IPS-18c (cell line): ENCODE data around the gene CACNB1.
A peak's percentile ranks its signal among the peaks of the same experiment; 100 is the strongest.

Experiments used
- H3K4me3 ChIP-seq: 2 replicates; pipeline ENCODE4 v1.7.0; 2013; ENCODE audit warnings: low read depth, mild to moderate bottlenecking, low read length, moderate library complexity; ENCODE audit not compliant: insufficient read depth
- H3K9me3 ChIP-seq: one replicate; pipeline ENCODE4 v1.6.1; 2013; ENCODE audit warnings: mild to moderate bottlenecking, low read length, moderate library complexity; ENCODE audit not compliant: control insufficient read depth, insufficient read depth

Gene CACNB1

DNA sequence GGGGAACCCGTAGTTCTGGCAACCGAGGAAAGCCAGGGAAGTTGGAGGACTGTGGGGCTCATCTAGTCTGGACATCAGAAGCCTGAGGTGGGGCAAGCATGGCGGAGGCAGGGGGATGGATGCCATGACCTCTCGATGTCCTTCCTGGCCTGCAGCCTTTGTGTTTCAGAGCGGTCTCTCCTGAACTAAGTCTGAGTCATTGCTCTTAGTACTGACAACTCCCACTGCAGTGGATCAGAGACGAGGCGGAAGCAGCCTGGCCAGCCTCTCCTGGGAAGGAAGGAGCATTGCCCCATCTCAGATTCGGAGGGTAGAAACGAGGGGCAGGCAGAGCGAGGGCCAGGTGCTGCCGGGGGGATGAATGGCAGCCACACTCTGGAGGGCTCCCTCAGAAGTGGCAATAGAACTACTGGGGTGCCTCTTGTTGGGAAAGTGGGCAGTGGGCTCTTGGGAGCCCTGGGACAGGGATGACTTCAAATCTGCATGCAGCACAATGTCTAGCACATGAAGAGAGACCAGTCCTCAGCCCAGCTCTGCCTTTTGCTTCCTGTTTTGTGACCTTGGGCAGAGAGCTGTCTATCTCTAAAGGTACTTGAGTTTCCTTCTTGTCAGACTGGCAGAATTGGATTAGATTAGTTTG is 31.9 kb upstream of the CACNB1 start:
- H3K9me3 ChIP-seq, result no peaks in the 10 kb centered on the region

DNA sequence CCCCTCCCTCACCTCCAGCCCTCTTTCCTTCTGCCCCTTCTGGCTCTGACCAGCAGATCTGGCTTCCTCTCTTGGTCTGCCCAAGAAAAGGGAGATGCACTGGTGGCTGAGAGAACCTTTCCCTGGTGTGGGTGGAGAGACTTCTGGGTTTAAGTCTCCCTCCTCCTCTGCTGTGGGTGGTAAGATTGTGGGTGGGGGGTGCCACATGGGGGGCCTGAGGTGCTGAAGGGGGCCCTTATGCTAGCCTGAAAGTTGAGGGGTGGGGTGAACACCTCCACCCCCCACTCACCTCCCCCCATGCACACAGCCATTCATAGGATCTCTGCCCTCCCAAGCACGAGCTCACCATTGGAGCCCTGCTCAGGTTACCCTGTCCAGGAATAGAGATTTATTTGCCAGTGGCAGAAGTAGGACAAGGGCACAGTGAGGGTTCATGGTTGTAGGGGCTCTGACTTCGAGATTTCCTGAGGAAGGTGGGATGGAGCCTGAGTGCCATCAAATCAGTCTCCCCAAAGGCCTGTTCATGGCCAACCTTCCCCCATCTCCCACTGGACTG is 30.0 kb upstream of the CACNB1 start:
- Histone ChIP-seq H3K9me3 (no peaks in the 10 kb centered on the region), H3K4me3 (no peak overlapping the region)

More for the DNA sequence above, 31.9 kb upstream of the CACNB1 start:
- H3K4me3 ChIP-seq, result no peak overlapping the region

DNA sequence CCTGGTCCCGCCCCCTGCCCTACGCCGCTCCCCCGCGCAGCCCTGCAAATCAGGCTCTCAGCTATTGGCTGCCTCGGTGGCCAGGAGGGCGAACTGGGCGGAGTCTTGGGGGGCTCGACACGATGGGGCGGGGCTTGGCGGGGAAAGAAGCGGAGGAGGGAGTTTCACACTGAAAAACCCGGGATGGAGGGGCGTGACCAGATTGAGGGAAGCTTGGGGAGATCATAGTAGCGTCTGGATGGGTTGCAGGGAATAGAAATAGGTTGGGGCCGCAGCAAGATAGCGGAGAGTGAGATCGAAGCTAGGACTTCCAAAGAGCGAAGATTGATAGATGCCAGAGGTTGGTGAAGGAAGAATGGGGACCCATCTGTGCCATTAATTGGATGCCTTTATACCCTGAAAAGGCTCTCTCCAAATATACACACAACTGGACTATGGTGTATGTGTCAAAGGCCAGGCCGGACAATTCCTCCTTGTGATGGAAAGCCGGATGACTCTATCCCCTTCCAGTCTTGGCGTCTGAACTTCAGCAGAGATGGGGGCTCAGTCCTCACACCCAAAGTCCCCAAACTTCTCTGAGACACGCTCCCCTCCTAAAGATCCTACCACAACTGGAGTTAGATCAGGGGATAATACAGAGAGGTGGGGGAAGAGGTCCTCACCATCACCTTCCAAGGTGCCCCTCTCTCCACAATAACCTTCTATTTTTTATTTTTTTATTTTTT is 28.7 kb upstream of the CACNB1 start:
- Histone ChIP-seq H3K4me3 (peak overlapping the region; percentile 36), H3K9me3 (no peaks in the 10 kb centered on the region)

DNA sequence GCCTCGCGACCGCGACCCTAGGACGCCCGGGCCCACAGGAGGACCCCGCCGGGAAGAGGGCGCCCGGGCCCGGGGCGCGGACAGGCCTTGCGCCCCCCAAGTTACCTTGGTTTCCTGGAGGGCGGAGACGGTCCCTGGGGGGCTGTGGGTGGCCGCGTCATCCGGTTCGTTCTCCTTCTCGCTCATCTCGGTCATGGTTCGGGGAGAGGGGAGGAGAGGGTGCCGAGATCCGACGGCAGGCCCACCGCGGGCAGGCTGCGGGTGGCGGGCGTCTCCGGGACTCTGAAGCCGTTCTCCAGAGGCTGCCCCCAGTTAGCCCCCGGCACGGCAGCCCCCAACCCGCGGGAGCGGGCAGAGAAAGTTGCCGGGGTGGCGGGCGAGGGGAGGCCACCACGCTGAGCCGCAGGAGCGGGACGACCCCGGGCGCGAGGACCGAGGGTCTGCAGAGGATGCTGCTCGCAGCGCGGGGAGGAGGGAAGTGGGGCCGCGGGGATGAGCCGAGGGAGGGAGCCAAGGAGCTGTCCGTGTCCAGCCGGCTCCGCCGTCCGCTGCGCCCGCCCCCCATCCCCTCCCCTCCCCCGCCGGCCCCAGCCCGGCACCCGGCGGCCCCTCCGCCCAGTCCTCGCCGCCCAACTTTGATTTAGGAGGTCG is 28.0 kb upstream of the CACNB1 start, which contains the start of gene STAC2:
STAC2 (minus strand) TSS at position 638 of the 651 bp plus-strand sequence; CDS start at position 195, 443 bp downstream.
- no peaks in the 10 kb centered on the region for H3K9me3 ChIP-seq
- H3K4me3 ChIP-seq, result peak within 1 kb of the TSS; percentile 59

DNA sequence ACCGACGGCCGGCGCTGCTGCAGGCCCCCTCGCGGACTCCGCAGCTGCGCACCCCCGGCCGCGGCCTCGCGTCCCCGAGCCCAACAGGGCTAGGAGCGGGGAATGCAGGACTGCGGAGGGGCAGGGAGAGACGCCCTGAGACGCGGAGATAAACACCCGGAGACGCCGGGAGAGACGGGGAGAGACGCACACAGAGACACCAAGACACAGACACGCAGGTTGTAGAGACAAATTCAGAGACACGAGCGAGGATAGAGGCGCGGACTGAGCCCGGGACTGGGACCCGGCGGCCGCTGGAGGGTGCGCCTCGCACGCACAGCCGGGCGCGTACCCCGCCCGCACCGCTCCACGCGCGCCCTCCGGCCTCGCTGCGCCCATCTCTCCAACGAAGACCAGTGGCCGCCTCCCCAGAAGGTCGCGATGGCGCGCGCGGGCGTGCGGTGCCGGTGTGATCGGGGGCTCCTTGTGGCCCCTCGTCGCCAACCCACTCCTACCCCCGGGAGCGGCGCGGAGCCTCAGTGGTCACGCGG is 27.4 kb upstream of the CACNB1 start:
- no peaks in the 10 kb centered on the region for H3K9me3 ChIP-seq
- peak overlapping the region; percentile 59 for H3K4me3 ChIP-seq

DNA sequence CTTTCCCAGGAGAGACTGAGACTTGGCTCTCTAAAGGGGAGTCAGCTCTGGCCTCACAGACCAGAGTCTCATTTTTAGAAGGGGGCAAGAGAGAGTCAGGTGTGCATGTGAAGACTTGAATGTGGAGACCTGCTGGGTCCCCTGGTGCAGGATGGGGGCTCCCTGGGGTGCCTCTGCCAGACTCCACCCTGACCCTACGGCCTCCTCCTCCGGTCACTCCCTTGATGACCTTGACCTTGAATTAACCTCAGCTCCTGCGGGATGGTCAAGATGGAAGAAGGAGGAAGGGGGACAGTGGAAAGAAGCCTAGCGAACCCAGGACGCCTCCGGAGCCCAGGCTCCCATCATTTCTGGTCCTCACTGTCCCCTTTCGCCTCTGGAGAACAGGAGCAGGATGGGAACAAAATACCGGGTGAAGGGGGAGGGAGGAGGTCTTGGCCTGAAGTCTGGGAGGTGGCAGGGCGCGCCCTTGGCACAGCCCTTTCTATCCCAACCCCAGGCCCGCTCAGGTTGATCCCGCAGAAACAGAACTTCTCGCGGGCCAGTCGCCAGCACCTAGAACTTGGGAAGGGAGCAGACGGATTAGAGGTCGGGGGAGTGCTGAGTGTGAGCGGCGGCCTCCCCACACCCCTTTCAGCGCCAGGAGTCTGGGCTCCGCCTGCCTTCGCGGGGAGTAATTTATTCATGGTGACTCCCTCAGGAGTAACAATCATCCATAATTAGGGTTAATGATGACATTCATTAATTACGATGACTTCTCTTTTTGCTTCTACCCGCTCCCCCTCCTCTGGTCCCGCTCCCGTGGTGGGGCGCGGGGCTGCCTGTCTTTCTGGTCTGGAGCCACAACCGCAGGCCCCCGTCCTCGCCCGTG is 26.7 kb upstream of the CACNB1 start:
- no peaks in the 10 kb centered on the region for H3K9me3 ChIP-seq
- H3K4me3 ChIP-seq, result peak overlapping the region; percentile 59

DNA sequence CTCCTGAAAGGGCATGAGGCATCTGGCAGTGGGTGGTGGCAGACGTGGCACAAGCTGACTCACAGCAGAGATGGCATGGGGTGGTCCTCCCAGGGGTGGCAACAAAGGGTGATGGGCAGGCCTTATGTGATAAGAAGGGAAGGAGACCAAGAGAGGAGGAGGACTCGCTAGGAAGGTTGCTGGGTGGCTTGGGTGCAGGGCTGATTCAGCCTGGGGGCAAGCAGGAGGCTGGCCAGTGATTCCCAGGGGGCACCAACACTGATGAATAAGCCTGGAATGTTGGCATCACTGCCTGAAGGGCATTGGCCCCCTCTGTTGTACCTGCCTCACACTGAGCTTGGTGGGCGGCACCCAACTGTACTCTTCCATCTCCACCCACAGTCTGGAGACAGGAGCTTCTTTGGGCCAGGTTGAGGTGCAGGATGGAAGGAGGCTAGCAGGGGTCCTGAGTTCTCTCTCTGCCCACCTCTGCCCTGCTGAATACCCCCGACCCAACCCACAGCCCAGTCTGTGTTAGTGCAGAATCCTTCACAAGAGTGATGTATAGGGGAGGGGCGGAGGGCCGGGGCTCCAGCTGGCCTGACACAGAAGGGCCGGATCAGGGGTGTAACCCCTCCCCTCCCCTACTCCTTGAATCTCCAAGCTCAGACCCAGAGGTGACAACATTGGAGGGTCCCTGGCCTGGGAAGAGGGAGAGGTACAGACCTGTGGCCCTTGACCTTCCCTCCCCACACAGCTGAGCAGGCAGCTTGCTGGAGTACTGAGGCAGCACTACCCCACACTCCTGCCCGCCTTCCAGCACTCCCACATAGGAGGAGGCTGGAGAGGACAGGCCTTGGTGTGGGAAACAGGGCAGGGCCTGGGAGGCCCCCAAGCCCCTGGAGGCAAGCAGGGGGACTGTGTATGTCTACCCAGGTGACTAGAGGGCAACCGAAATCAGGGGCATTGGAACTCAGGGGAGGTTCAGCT is 25.7 kb upstream of the CACNB1 start:
- H3K4me3 ChIP-seq, result no peak overlapping the region

DNA sequence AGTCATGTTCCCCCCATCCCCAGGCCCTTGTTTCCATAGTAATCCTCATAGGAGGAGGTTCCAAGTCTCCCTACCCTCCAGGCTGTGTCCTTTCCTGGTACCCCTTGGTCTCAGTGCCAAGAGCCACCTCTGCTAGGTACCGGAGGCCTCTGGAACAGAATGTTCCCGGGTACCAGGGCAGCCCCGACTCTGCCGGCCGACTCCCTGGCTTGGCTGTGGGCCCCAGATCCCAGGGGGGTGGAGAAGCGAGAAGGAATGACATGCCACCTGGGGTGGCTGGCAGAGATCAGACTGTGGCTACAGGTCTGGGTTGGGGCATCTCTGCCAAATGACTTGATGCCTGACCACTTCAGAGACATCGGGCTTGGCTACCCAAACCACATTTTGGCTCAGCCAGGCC is 24.7 kb upstream of the CACNB1 start:
- Histone ChIP-seq H3K9me3 (no peaks in the 10 kb centered on the region), H3K4me3 (no peak overlapping the region)

More for the DNA sequence above, 25.7 kb upstream of the CACNB1 start:
- no peaks in the 10 kb centered on the region for H3K9me3 ChIP-seq

DNA sequence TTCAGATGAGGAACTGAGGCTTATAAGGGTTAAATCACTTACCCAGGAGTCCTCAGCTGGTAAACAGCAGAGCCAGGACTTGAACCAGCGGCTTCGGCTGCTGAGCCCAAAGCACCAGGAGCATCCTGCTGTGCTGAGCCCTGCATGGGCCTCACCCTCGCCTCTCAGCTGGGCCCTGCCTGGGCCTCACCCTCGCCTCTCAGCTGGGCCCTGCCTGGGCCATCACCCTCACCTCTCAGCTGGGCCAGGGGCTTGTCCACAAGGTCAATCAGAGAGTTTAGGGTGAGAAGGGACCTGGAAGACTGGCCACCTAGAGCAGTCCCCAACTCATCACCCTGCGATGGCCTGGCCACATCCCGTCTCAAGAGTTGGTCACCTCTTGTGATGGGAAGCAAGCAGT is 24.1 kb upstream of the CACNB1 start:
- Histone ChIP-seq H3K4me3 (no peak overlapping the region), H3K9me3 (no peaks in the 10 kb centered on the region)

DNA sequence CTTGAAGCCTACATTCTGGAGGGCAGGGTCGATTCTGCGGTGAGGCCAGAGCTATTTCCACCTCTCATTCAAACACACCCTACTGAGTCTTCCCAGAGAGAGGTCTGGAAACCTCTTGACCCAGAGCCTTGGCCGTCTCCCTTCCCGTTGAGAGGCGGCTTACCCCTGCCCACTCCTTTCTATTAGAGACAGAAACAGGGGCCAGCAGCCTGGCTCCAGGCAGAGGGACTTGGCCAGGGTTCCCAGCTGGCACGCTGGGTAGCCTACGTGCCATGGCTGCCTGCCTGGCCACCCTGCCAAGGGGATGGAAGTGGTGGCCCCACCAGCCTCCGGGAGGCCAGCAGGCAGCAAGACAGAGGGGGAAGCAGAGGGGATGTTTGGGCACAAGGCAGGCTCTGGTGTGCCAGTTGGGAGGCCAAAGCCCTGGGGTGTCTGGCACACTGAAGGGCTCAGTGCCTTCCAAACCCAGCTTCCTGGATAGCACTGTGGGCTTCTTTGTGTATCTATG is 22.2 kb upstream of the CACNB1 start:
- Histone ChIP-seq H3K9me3 (no peaks in the 10 kb centered on the region), H3K4me3 (no peak overlapping the region)

DNA sequence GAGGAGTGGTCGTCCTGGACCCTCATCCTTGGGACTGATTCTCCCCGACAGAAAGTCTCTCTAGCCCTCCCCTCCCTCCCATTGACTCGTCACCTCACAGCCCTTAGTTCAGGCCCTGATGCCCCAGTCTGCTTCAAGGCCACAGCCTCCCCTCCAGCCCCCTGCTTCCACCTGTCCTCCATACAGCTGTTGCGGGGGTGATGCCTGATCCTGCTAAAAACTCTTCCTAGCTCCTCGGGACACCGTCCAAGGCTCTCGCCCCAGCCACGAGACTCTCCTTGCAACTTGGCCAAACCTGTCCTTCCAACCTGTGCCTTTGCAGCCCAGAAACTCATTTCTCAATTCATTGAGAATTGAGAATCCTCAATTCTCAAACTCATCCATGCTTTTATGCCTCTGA is 21.4 kb upstream of the CACNB1 start:
- Histone ChIP-seq H3K4me3 (no peak overlapping the region), H3K9me3 (no peaks in the 10 kb centered on the region)

DNA sequence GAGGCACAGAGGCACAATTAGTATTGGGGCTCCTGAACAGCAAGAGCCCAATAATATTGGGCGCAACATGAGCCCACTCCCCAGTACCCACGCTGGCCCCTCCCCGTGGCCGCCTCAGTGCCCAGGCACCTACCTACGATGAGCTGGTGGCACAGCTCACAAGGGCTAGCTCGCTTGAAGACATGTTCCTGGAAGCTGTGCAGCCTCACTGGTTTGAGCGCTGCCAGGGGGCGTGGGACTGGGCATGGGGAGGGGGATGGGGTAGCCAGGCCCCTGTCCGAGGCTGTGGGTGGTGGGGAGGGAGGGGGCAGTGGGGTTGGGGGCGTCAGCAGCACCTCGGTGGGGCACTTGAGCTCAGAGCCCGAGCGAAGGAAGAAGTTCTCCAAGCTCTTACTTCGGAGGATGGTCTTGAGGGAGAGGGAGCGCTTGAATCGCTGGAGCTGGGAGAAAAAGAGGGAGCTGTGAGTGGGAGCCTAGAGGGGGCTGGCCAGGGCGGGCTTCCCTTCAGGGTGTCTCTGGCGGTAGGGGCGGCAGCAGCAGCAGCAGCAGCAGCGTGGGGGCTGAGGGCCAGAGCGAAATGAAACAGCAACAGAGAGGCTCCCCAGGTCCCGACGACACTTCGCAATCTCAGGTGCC is 20.4 kb upstream of the CACNB1 start:
- H3K9me3 ChIP-seq, result no peaks in the 10 kb centered on the region
- no peak overlapping the region; the same call in 1 of the 2 replicates for H3K4me3 ChIP-seq

DNA sequence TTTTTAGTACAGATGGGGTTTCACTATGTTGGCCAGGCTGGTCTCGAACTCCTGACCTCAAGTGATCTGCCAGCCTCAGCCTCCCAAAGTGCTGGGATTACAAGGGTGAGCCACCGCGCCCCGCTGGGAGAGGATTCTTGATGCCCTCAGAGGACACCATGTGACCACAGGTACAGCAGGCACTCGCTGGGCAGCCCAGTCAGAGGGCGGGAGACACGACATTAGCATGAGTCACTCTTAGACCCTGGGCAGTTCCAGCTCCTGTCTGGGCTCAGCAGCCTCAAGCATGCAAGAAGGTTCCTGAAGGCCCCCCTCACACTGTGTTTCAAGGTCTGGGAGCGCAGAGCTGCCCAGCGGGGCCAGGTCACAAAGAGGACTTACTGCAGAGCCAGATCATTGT is 16.4 kb upstream of the CACNB1 start:
- Histone ChIP-seq H3K9me3 (no peaks in the 10 kb centered on the region), H3K4me3 (no peak overlapping the region)

DNA sequence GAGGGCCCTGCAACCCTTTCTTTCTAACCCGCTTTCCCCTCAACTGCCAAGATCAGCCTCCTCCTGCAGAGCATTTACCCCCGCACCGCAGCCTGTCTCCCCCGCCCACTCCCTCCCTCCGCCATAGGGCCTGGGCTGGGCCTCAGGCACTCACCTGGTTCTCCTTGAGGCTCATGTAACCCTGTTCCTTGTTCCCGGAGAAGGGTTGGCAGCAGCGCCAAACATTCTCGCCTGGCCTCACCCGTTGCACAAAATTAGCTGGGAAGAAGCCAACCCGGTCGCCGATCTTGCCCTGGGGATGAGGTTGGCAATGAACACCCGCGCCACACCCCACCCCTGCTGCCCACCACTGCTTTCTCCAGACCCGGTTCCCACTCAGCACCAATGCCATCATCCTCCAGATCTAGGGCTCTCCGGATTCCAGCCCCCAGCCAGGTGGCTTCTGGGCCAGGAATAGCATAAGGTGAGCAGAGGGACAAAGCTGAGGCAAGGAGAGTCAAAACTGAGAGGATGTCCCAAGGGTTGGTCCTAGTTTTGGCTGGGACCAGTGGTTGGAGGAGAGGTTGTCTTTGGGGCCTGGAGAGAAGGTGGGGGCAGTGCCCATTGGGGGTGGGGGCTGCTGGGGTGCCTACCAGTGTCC is 15.5 kb upstream of the CACNB1 start:
- H3K9me3 ChIP-seq, result no peaks in the 10 kb centered on the region
- H3K4me3 ChIP-seq, result no peak overlapping the region
